ENCODE results near the gene HCST.

DNA sequence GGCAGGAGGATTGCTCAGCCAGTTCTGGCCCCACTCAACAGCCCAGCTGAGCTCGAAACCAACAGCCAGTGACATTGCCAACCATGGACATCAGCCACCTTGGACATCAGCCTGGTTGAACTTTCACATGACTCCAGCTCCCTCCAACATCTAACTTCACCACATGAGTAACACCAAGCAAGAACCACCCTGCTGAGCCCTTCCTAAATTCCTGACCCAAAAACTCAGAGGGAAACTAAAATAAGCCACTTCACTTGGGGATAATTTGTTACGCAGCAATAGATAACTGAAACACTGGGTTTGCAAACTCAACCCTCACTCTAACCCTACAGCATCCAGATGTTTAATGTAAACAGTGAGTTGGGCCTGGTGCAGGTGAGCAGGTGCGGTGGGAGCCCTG is 23.2 kb downstream of the HCST start:
- TF ChIP-seq, protein P1, sequence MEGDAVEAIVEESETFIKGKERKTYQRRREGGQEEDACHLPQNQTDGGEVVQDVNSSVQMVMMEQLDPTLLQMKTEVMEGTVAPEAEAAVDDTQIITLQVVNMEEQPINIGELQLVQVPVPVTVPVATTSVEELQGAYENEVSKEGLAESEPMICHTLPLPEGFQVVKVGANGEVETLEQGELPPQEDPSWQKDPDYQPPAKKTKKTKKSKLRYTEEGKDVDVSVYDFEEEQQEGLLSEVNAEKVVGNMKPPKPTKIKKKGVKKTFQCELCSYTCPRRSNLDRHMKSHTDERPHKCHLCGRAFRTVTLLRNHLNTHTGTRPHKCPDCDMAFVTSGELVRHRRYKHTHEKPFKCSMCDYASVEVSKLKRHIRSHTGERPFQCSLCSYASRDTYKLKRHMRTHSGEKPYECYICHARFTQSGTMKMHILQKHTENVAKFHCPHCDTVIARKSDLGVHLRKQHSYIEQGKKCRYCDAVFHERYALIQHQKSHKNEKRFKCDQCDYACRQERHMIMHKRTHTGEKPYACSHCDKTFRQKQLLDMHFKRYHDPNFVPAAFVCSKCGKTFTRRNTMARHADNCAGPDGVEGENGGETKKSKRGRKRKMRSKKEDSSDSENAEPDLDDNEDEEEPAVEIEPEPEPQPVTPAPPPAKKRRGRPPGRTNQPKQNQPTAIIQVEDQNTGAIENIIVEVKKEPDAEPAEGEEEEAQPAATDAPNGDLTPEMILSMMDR (IDR thresholded peaks at IDR 0.05; ENCODE audit: low read depth, low read length) = no peak
- no peak for TF ChIP-seq POLR2A (IDR thresholded peaks at IDR 0.05; ENCODE audit: extremely low read depth, insufficient read length)

Data from NB4 (cell line).